Prostate gland (tissue), 2 donors: ENCODE data around the gene KRTAP6-3. TPM values are rescaled to one million over a fixed set of nuclear protein-coding genes. Genes with fewer than 3 reads are reported as not detected.

Experiments used
- DNase-seq: peaks from one replicate; pipeline ENCODE4 v3.0.0-alpha.2; 2019; ENCODE audit warnings: low spot score
- H3K27ac ChIP-seq, 2 donors: fragments of 200-600 bp; sonication (generic); 2 replicates each; pipeline ENCODE4 v1.5.1; 2017 to 2019
- H3K27me3 ChIP-seq: fragments of 200-600 bp; sonication (generic); replicated peaks from 2 replicates; pipeline ENCODE4 v1.5.1; 2019; ENCODE audit not compliant: insufficient read depth
- H3K36me3 ChIP-seq, 2 donors: fragments of 200-600 bp; sonication (generic); 1 replicate in 1 of 2; 2 replicates in 1 of 2; pipeline versions ENCODE4 v1.5.1 to v1.8.1; 2017 to 2019
- H3K4me1 ChIP-seq: fragments of 200-600 bp; sonication (generic); replicated peaks from 2 replicates; pipeline ENCODE4 v1.5.1; 2019
- H3K4me3 ChIP-seq, 2 donors: fragments of 200-600 bp; sonication (generic); 2 replicates each; pipeline ENCODE4 v1.5.1; 2017 to 2019
- H3K9me3 ChIP-seq: fragments of 200-600 bp; sonication (generic); 2 replicates; pipeline ENCODE4 v1.5.1; 2017
- POLR2A ChIP-seq: fragments of 450-650 bp; IDR thresholded peaks from one replicate; pipeline ENCODE4 v1.6.1; 2016; ENCODE audit warnings: antibody characterized with exemption, mild to moderate bottlenecking
- POLR2AphosphoS5 ChIP-seq: sonication (generic); formaldehyde crosslinking; IDR thresholded peaks from one replicate; pipeline ENCODE4 v1.6.1; 2017; ENCODE audit warnings: antibody characterized with exemption
- WGBS: methylation state at CpG from one replicate; pipeline ENCODE4 v1.1.5; 2018; 5-methylcytosine and 5-hydroxymethylcytosine counted together
- intact Hi-C: fragments of 100-400 bp; cut with DNase I; formaldehyde crosslinking; loops from one replicate; pipeline ENCODE4 v1.14.2; 2022
- small RNA-seq, 2 donors: library from RNA; depleted of rRNA; stranded (forward); fragments of <200 nt; gene quantifications; one replicate each; pipeline ENCODE3, GENCODE V24; 2016
- total RNA-seq, 2 donors: library from RNA; depleted of rRNA; stranded (reverse); fragments of >200 nt; gene quantifications; one replicate each; pipeline ENCODE4 v1.1.0, GENCODE V29; 2016
- TF ChIP-seq, protein P1 (sequence below), 4 experiments: fragments of 200-600 bp in 2 of 4; fragments of 450-650 bp in 2 of 4; sonication (generic) in 2 of 4; IDR thresholded peaks; 1 replicate in 3 of 4; 2 replicates in 1 of 4; pipeline ENCODE4 v1.5.1; 2016 to 2019; ENCODE audit warnings: antibody characterized with exemption in 4 of 4, mild to moderate bottlenecking in 2 of 4, moderate library complexity in 2 of 4

The KRTAP6-3 gene
- total RNA-seq, 2 donors from 2014 or later: not detected

- Histone ChIP-seq H3K27me3 (no peaks in the 10 kb centered on the region), H3K27ac (no peak overlapping the region), H3K4me3 (no peak overlapping the region), H3K4me1 (no peaks in the 10 kb centered on the region), H3K9me3 (no peaks in the 10 kb centered on the region), H3K36me3 (no peaks in the 10 kb centered on the region)
- TF ChIP-seq POLR2AphosphoS5: no peak
- no peak for TF ChIP-seq POLR2A
- TF ChIP-seq, protein P1, sequence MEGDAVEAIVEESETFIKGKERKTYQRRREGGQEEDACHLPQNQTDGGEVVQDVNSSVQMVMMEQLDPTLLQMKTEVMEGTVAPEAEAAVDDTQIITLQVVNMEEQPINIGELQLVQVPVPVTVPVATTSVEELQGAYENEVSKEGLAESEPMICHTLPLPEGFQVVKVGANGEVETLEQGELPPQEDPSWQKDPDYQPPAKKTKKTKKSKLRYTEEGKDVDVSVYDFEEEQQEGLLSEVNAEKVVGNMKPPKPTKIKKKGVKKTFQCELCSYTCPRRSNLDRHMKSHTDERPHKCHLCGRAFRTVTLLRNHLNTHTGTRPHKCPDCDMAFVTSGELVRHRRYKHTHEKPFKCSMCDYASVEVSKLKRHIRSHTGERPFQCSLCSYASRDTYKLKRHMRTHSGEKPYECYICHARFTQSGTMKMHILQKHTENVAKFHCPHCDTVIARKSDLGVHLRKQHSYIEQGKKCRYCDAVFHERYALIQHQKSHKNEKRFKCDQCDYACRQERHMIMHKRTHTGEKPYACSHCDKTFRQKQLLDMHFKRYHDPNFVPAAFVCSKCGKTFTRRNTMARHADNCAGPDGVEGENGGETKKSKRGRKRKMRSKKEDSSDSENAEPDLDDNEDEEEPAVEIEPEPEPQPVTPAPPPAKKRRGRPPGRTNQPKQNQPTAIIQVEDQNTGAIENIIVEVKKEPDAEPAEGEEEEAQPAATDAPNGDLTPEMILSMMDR (IDR thresholded peaks at IDR 0.05): no peak
- intact Hi-C loops: no loop called here
- 68% methylated on average over 1 of the region's 1 CpG for WGBS
- DNase-seq: no peak
Observed at GRCh38 chr21:30629200-30629599, 37.0 kb downstream of the KRTAP6-3 start.

GRCh38 chr21:30634906-30635305 lies 42.7 kb downstream of the KRTAP6-3 start, which contains the start of gene KRTAP20-2:
KRTAP20-2 (plus strand) TSS chr21:30635206; CDS start chr21:30635264, 58 bp downstream.
- H3K4me1 ChIP-seq: no peaks in the 10 kb centered on the region
- TF ChIP-seq POLR2A: no peak
- TF ChIP-seq POLR2AphosphoS5: no peak
- TF ChIP-seq, protein P1 (IDR thresholded peaks at IDR 0.05): no peak
- H3K36me3 ChIP-seq: no peaks in the 10 kb centered on the region
- intact Hi-C loops: no loop called here
- no peak within 1 kb of the TSS for H3K4me3 ChIP-seq
- H3K27me3 ChIP-seq: no peaks in the 10 kb centered on the region
- no peaks in the 10 kb centered on the region for H3K9me3 ChIP-seq
- no peak within 1 kb of the TSS for H3K27ac ChIP-seq
- DNase-seq: no peak
- WGBS: 81% methylated on average over 1 of the region's 1 CpG

DNA sequence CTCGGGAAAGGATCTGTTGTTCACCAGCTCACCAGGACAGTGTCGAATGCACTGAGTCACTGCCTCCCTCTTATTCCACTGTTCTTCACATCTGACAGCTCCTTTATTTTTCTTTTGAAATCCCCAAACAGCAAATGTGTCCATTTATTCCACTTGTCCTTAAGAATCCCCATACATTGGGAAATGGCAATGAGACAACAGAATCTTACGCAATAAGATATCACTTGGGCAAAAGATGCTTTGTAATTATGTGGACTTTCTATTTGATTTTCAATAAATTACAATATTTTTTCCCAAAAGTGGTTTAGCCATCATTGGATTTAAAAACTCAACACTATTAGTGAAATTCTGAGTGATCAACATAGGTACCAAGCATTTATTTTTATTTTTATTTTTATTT lies 46.4 kb downstream of the KRTAP6-3 start:
- Histone ChIP-seq H3K36me3 (no peaks in the 10 kb centered on the region), H3K4me1 (no peaks in the 10 kb centered on the region), H3K4me3 (no peak overlapping the region), H3K9me3 (no peaks in the 10 kb centered on the region), H3K27me3 (no peaks in the 10 kb centered on the region), H3K27ac (no peak overlapping the region)
- 85% methylated on average over 3 of the region's 3 CpGs for WGBS
- TF ChIP-seq, protein P1 (IDR thresholded peaks at IDR 0.05): no peak
- TF ChIP-seq POLR2A (no peak), POLR2AphosphoS5 (no peak)
- DNase-seq: no peak
- intact Hi-C loops: no loop called here

- Histone ChIP-seq H3K4me3 (no peak within 1 kb of the TSS), H3K9me3 (no peaks in the 10 kb centered on the region), H3K27ac (no peak within 1 kb of the TSS), H3K27me3 (no peaks in the 10 kb centered on the region), H3K36me3 (no peaks in the 10 kb centered on the region), H3K4me1 (no peaks in the 10 kb centered on the region)
- intact Hi-C loops: no loop called here
- no peak for DNase-seq
- TF ChIP-seq POLR2A (no peak), POLR2AphosphoS5 (no peak)
- TF ChIP-seq, protein P1 (IDR thresholded peaks at IDR 0.05): no peak
- 90% methylated on average over 2 of the region's 2 CpGs for WGBS
Observed at GRCh38 chr21:30642564-30642963, 50.3 kb downstream of the KRTAP6-3 start, which contains the start of gene KRTAP20-3. KRTAP20-3 (plus strand) TSS chr21:30642864.

Small RNA genes lying within 50 kb of the gene (small RNA-seq; reads per million reads assigned to genes)
- gene KRTAP20-1: 0 reads per million in 2 donors
- gene KRTAP20-3: 0 reads per million in 2 donors
- gene KRTAP20-4: 0 reads per million in 2 donors
- 0 reads per million in 2 donors for gene KRTAP22-1
- 0 reads per million in 2 donors for gene KRTAP22-2

Other genes starting within 250 kb of the KRTAP6-3 start
- gene KRTAP23-1, start 243.8 kb upstream of the KRTAP6-3 start, total RNA-seq: not detected
- not detected for gene KRTAP13-2, start 220.2 kb upstream of the KRTAP6-3 start, total RNA-seq
- gene KRTAP13-1, start 196.4 kb upstream of the KRTAP6-3 start, total RNA-seq: not detected
- not detected for gene KRTAP13-3, start 166.5 kb upstream of the KRTAP6-3 start, total RNA-seq
- not detected for gene KRTAP13-4, start 162.2 kb upstream of the KRTAP6-3 start, total RNA-seq
- gene KRTAP15-1, start 152.2 kb upstream of the KRTAP6-3 start, total RNA-seq: not detected
- not detected for gene KRTAP19-1, start 112.1 kb upstream of the KRTAP6-3 start, total RNA-seq
- not detected for gene KRTAP19-2, start 105.0 kb upstream of the KRTAP6-3 start, total RNA-seq
- gene KRTAP19-3, start 100.4 kb upstream of the KRTAP6-3 start, total RNA-seq: not detected
- gene KRTAP19-4, start 95.3 kb upstream of the KRTAP6-3 start, total RNA-seq: not detected
- not detected for gene KRTAP19-5, start 90.3 kb upstream of the KRTAP6-3 start, total RNA-seq
- gene KRTAP19-6, start 50.6 kb upstream of the KRTAP6-3 start, total RNA-seq: not detected
- gene KRTAP19-7, start 31.1 kb upstream of the KRTAP6-3 start, total RNA-seq: not detected
- gene KRTAP22-2, start 2.0 kb upstream of the KRTAP6-3 start, total RNA-seq: not detected
- gene KRTAP6-2, start 6.5 kb downstream of the KRTAP6-3 start, total RNA-seq: not detected
- gene KRTAP22-1, start 8.6 kb downstream of the KRTAP6-3 start, total RNA-seq: not detected
- not detected for gene KRTAP6-1, start 21.5 kb downstream of the KRTAP6-3 start, total RNA-seq
- gene KRTAP20-1, start 24.0 kb downstream of the KRTAP6-3 start, total RNA-seq: not detected
- gene KRTAP20-4, start 28.2 kb downstream of the KRTAP6-3 start, total RNA-seq: not detected
- not detected for gene KRTAP20-2, start 42.8 kb downstream of the KRTAP6-3 start, total RNA-seq
- gene KRTAP20-3, start 50.4 kb downstream of the KRTAP6-3 start, total RNA-seq: not detected
- not detected for gene KRTAP21-3, start 126.3 kb downstream of the KRTAP6-3 start, total RNA-seq
- not detected for gene KRTAP21-2, start 154.8 kb downstream of the KRTAP6-3 start, total RNA-seq
- not detected for gene KRTAP21-1, start 163.0 kb downstream of the KRTAP6-3 start, total RNA-seq
- gene KRTAP8-1, start 220.8 kb downstream of the KRTAP6-3 start, total RNA-seq: 1 to 10 TPM in 1 of 2 donors, not detected in 1; 2.7 TPM
- not detected for gene KRTAP7-1, start 237.3 kb downstream of the KRTAP6-3 start, total RNA-seq